Measurements from ENCODE around the gene ACSBG1.
"Not testable (repeated sequence)": the region's sequence is repeated elsewhere in the genome, so short reads cannot be mapped to it uniquely, and the experiment has no call there.

The ACSBG1 gene

GRCh38 chr15:78255421-78256043 lies 21.2 kb upstream of the ACSBG1 start:
- in situ Hi-C loops (cut with MboI; ENCODE audit: low sequenced_read_pairs): no loop called here

GRCh38 chr15:78251136-78251535 lies 16.8 kb upstream of the ACSBG1 start:
- in situ Hi-C loops (cut with MboI; ENCODE audit: low sequenced_read_pairs): no loop called here

GRCh38 chr15:78249131-78249530 lies 14.8 kb upstream of the ACSBG1 start:
- in situ Hi-C loops (cut with MboI; ENCODE audit: low sequenced_read_pairs): no loop called here

- in situ Hi-C loops (cut with MboI; ENCODE audit: low sequenced_read_pairs): no loop called here
Measured at GRCh38 chr15:78247911-78248310, 13.5 kb upstream of the ACSBG1 start.

DNA sequence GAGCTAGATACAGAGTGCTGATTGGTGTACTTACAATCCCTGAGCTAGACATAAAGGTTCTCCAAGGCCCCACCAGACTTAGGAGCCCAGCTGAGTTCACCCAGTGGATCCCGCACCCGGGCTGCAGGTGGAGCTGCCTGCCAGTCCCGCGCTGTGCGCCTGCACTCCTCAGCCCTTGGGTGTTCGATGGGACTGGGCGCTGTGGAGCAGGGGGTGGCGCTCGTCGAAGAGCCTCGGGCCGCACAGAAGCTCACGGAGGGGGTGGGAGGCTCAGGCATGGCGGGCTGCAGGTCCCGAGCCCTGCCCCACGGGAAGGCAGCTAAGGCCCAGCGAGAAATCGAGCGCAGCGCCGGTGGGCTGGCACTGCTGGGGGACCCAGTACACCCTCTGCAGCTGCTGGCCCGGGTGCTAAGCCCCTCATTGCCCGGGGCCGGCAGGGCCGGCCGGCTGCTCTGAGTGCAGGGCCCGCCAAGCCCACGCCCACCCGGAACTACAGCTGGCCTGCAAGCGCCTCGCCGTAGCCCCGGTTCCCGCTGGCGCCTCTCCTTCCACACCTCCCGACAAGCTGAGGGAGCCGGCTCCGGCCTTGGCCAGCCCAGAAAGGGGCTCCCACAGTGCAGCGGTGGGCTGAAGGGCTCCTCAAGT lies 11.7 kb upstream of the ACSBG1 start:
- in situ Hi-C loops (cut with MboI; ENCODE audit: low sequenced_read_pairs): not testable (repeated sequence)

DNA sequence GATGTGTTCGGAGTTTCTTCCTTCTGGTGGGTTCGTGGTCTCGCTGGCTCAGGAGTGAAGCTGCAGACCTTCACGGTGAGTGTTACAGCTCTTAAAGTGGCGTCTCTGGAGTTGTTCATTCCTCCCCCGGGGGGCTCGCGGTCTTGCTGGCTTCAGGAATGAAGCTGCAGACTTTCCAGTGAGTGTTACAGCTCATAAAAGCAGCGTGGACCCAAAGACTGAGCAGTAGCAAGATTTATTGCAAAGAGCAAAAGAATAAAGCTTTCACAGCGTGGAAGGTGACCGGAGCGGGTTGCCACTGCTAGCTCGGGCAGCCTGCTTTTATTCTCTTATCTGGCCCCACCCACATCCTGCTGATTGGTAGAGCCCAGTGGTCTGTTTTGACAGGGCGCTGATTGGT lies 11.0 kb upstream of the ACSBG1 start:
- in situ Hi-C loops (cut with MboI; ENCODE audit: low sequenced_read_pairs): not testable (repeated sequence)

- in situ Hi-C loops (cut with MboI; ENCODE audit: low sequenced_read_pairs): no loop called here
Measured at GRCh38 chr15:78244893-78245292, 10.5 kb upstream of the ACSBG1 start.

GRCh38 chr15:78244101-78244500 lies 9.7 kb upstream of the ACSBG1 start:
- in situ Hi-C loops (cut with MboI; ENCODE audit: low sequenced_read_pairs): no loop called here

DNA sequence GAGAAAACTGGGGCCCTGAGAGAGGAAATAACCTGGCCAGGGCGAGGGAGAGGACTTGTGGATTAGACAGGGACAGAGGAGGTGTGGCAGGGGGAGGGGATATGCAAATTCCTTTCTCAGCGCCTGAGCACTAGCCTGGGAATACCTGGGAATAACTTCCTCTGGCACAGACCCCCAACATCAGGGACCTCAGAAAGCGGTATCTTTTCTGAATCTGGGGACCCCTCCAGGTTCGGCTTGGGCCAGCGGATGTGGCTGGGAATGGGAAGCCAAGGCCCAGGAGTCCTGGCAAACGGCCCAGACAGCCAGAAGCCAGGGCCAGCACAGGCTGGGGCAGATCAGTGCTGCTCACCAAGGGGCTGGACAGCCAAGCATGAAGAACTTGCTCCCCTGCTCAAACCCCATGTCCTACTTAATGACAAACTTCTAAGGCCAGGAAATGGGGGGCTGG lies 9.2 kb upstream of the ACSBG1 start:
- in situ Hi-C loops (cut with MboI; ENCODE audit: low sequenced_read_pairs): no loop called here

- in situ Hi-C loops (cut with MboI; ENCODE audit: low sequenced_read_pairs): no loop called here
Measured at GRCh38 chr15:78243058-78243457, 8.7 kb upstream of the ACSBG1 start.

GRCh38 chr15:78242128-78242527 lies 7.8 kb upstream of the ACSBG1 start:
- in situ Hi-C loops (cut with MboI; ENCODE audit: low sequenced_read_pairs): no loop called here

GRCh38 chr15:78241017-78241416 lies 6.7 kb upstream of the ACSBG1 start:
- in situ Hi-C loops (cut with MboI; ENCODE audit: low sequenced_read_pairs): no loop called here

DNA sequence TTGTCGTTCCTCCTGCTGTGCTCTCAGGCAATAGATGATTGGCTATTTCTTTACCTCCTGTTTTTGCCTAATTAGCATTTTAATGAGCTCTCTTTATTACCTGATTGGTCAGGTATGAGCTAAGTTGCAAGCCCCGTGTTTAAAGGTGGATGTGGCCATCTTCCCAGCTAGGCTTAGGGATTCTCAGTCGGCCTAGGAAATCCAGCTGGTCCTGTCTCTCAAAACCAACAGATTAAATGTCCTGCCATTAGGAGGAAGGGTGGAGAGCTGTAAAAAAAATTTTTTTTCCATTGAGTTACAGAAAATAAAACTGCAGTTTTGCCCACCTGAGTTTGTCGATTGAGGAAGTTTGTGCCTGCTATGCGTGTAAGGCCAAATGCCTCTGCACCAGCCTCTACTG lies 5.4 kb upstream of the ACSBG1 start:
- in situ Hi-C loops (cut with MboI; ENCODE audit: low sequenced_read_pairs): no loop called here

- in situ Hi-C loops (cut with MboI; ENCODE audit: low sequenced_read_pairs): no loop called here
Measured at GRCh38 chr15:78237146-78237545, 2.8 kb upstream of the ACSBG1 start.

- in situ Hi-C loops (cut with MboI; ENCODE audit: low sequenced_read_pairs): no loop called here
Measured at GRCh38 chr15:78236491-78236890, 2.1 kb upstream of the ACSBG1 start.

DNA sequence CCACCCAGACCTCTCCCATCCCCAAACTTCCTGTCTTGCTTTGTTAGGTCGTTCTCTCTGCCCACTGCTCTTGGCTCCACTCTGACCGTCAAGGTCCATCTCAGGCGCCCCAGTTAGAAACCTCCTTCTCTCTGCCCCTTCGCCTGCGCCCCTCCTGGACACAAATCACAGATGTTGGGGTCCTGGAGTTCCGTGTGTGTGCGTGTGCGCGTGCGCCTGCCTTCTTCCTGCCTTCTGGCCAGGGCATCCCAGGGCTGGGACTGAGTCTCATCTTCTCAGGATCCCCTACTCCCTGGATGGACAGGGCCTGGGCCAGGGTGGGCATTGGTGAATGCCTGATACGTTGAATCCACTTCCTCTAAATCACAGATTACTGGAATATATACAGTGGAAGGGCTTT lies 869 bp downstream of the ACSBG1 start:
- in situ Hi-C loops (cut with MboI; ENCODE audit: low sequenced_read_pairs): no loop called here

DNA sequence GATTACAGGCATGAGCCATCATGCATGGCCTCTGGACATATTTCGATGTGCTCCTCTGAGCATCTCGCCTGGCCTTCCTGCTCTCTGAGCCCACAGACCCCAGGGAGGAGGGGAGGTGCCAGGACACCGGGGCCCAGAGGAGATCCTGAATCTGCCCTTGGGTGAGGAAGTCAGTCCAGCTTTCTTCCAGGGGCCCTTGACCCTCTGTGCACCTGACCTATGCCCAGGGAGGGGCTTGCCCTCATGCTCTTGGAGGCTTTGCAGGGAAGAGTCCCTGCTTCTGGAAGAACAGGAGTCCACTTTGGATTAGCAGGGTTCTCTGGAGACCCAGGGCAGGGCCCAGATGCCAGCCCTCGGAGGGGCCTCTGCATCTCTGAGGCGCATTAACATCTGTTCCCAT lies 1.4 kb downstream of the ACSBG1 start:
- in situ Hi-C loops (cut with MboI; ENCODE audit: low sequenced_read_pairs): no loop called here

DNA sequence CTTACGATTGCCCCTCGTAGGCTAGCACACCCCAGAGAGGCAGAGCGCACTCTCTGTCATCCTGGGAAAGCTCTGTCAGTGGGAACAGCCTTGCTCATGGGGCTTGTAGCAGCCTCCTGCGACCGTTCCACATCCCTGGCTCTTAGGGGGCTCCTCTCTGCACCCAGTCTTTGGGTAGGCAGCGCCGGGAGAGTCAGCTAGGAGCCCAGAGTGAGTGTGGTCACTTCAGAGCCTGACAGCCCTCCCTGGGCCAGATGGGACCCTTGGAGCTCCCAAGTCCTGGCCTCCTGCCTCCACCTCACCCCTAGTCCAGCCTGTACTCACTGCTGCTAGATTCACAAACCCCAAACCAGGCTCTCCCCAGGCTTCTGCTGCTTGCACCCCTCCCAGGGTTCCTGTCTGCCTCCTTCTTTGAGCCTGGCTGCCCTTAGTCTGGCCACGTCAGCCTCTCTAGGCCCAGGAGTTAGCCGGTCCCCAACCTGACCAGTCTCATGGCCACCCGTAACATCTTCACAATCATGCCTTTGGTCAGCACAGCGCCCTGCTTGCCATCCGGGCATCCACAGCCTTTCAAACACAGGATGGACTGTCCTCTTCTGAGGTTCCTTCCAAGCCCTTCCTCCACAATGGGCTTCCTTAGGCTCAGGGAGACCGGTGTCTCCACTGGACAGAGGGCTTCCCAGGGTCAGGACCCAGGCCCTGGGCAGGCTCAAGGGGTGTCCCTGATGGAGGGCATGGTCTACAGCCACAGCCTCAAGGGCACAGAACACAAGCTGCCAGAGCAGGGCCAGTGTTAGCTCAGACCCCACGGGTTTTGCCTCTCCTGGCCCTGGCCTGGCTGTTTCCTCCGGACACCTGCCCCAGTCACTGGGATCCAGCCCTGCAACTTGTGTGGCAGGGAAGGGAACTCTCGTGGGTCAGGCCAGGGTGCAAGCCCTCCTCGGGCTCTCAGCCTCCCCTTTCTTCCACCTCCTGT lies 4.6 kb downstream of the ACSBG1 start:
- in situ Hi-C loops (cut with MboI; ENCODE audit: low sequenced_read_pairs): no loop called here

DNA sequence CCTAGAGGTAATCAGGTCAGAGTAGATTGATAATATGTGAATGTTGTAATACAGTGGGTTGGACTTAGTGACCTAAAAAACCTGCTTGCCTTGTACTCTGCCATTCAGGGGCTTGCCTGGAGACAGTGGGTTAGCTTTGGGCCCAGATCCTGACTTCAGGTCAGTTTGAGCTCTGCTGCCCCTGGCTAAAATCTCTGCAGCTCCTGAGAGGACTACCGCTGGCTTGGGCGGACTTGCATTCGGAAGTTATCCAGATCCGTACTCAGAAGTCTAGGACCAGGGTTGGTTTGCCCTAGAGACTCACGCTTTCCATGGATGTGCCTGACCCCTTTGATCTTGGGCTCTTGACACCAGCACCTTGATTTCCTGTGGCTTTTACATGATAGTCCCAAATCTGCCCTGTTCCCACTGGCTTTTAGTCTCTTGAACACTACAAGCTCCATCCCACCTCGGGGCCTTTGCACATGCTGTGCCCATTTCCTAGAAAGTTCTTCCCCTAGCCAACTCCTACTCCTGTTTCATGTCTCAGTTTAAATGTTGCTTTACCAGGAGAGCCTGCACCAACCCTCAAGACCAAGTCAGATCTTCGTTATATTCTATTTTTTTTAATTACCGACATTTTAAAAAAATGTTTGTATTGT lies 5.9 kb downstream of the ACSBG1 start:
- in situ Hi-C loops (cut with MboI; ENCODE audit: low sequenced_read_pairs): no loop called here

DNA sequence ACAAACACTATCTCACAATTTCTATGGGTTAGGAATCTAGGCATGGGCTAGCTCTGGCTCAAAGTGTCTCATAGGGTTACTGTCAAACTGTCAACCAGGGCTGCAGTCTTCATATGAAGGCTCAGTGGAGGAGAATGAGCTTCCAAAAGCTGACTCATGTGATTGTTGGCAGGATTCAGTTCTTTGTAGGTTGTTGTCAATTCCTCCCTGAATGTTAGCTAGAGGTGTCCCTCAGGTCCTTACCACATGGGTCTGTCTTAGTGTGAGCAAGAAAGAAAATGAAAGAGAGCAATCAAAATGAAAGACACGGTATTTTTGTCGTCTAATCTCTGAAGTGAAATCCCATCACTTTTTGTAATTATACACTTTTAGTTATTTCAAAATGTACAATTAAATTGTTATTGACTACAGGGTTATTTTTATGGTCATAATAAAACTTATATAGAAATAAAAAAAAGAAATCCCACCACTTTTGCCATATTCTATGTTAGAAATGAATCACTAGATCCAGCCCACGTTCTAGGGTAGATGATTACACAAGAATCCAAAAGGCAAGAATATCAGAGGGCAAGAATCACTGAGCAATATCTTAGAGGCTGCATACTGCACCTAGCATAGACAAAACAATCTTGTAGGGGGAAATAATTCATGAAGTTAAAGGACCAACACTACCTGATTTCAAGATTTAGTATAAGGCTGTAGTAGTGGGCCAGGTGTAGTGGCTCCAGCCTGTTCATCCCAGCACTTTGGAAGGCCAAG lies 8.4 kb downstream of the ACSBG1 start:
- in situ Hi-C loops (cut with MboI; ENCODE audit: low sequenced_read_pairs): no loop called here

- in situ Hi-C loops (cut with MboI; ENCODE audit: low sequenced_read_pairs): no loop called here
Measured at GRCh38 chr15:78224023-78224411, 10.3 kb downstream of the ACSBG1 start.

Measured in hTERT RPE-1 (cell line).